ENCODE results near the gene CASZ1. TPM values are rescaled to one million over a fixed set of nuclear protein-coding genes. Genes with fewer than 3 reads are reported as not detected.

Gene CASZ1
- total RNA-seq, 1 experiment from 2014 or later, result 6.0 TPM

GRCh38 chr1:10671622-10672342, 124.7 kb downstream of the CASZ1 start:
- no peak for DNase-seq (ENCODE audit: low read depth)

DNA sequence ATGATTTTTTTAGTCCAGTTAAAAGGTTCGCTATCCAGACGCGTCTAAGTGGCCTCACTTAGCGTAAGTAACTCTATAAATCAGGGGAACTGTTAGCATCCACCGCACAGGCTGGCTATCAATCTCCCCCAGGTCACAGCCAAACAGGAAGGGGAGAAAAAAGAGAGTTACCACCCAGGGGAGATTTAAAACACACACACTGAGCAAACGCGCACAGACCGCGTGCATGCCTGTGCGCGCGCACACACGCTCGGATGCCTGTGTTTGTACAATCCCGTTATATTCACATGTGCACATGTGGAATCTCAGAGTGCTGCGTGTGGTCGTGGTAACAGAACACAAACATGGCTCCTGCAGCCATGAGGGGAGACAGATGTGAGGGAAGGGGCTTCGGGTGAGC, 125.4 kb downstream of the CASZ1 start:
- no peak for DNase-seq (ENCODE audit: low read depth)

DNA sequence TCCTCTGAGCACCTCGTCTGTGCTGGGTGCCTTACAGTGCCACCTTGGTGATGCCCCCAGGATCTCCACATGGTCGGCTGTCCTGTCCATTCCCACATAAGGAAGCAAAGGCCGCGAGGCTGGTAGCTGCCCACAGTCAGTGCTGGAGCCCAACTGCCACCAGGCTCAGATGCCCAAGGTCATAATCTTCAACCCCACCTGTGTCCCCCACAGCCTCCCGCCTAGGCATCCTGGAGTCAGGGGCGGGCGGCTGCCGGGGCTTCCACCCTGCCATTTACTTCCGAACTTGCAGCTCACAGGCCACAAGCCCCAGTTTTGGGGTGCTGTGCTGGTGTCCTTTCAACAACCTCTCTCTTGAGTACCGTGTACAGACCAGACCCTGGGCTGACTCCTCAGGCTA, 126.3 kb downstream of the CASZ1 start:
- no peak for DNase-seq (ENCODE audit: low read depth)

GRCh38 chr1:10669570-10669969, 126.9 kb downstream of the CASZ1 start:
- DNase-seq (ENCODE audit: low read depth), result no peak

DNA sequence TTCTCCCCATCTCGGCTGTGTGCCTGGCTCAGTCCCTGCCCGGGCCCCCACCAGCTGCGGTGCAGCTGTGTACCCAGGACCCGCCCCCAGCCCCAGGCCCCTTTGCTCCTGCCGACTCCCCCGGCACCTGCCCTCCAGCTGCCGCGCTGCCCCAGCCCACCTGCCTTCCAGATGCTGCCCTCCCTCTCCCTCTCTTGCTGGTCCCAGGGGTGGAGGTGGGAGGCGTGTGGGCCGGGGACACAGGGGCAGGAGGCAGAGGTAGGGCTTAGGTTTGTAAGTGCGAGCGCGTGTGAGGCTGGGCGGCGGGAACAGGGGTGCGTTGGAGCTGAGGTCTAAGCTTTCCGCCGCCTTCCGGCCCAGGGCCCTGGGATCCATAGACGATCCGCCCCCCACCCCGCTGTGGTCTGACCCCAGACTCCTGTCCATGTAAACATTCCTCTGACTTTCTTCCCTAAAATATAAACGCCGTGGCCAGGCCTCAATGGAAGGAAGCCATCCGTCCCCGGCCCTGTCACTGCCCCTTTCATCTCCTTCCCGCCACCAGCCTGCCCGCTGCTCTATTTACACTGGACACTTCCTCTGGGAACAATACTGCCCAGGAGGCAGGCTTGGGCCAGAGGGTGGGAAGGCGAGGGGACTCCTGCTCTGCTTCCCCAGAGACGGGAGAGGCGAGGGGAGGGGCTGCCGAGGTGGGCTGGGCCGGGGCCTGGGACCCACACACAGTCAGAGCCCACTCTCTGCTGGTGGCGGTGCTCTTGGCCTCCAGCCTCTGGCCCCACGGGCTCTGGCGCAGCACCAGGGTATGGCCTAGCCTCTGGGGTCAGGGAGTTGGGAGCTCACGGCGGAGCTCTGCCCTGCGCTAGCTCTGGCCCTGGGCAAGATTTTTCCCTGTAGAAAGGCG, 128.3 kb downstream of the CASZ1 start:
- DNase-seq (ENCODE audit: low read depth), result no peak

GRCh38 chr1:10665930-10666850, 130.3 kb downstream of the CASZ1 start:
- DNase-seq (ENCODE audit: low read depth), result no peak

- no peak for DNase-seq (ENCODE audit: low read depth)
Measured at GRCh38 chr1:10665226-10665625, 131.2 kb downstream of the CASZ1 start.

DNA sequence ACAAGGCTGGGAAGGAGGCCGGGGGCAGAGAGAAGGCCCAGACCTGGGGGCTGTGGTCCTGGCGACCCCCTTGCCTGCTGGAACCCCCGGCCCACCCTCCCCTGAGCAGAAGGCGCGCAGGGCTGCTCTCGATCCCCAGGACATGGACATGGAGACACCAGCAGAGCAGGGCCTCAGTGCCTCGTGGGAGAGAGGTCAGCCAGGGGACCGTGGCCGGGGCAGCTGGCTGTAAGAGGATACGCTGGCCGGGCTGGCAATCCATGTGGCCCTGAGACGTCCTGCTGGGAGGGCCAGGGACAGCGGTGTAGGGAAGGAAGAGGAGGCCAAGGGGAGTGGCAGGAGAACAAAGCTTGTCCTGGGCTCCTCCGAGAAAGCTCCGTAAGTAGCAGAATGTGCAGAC, 132.2 kb downstream of the CASZ1 start:
- DNase-seq (ENCODE audit: low read depth), result no peak

GRCh38 chr1:10663678-10664035, 132.8 kb downstream of the CASZ1 start:
- DNase-seq (ENCODE audit: low read depth), result no peak

- no peak for DNase-seq (ENCODE audit: low read depth)
Measured at GRCh38 chr1:10662824-10663677, 133.4 kb downstream of the CASZ1 start.

- DNase-seq (ENCODE audit: low read depth), result no peak
Measured at GRCh38 chr1:10662090-10662688, 134.3 kb downstream of the CASZ1 start.

GRCh38 chr1:10661453-10661852, 135.0 kb downstream of the CASZ1 start:
- DNase-seq (ENCODE audit: low read depth), result no peak

DNA sequence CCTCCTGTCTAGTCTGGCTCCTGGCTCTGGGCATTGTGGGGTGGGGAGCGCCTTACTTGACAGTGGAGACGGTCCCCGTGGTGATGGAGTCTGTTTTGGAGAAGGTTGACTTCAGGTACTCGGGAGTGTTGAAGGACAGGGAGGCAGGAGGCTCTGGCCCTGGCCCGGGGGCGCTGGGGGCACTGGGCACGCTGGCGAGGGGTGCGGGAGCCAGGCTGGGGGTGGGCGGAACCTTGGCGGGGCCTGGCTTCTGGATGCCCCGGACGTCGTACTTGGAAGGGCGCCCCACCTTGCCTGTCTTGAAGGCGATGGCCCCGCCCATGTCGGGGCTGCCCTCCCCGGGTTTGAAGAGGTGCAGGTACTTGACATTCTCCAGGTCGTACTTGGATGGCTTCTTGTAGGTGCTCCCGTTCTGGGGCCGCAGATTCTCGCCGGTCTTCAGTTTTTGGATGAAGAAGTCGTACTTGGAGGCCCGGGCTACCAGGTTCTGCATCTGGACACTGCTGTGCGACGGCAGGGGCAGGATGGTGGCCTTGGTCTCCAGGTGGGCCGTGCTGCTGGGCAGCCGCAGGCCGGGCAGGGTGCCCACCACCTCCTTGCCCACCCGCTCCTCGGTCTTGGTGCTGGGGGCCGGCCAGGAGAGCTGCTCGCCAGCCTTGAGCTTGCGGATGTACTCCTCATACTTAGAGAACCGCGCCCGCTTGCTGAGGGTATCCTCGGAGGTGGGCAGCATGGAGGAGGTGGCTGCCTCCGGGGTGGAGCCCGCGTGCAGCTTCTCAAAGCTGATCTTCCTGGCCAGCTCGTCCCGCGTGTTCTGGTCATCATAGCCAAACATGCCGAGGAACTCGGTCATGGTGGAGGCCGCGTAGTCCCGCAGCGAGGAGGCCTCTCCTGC, 136.6 kb downstream of the CASZ1 start:
- DNase-seq (ENCODE audit: low read depth), result no peak

- no peak for DNase-seq (ENCODE audit: low read depth)
Measured at GRCh38 chr1:10659218-10659617, 137.2 kb downstream of the CASZ1 start.

DNA sequence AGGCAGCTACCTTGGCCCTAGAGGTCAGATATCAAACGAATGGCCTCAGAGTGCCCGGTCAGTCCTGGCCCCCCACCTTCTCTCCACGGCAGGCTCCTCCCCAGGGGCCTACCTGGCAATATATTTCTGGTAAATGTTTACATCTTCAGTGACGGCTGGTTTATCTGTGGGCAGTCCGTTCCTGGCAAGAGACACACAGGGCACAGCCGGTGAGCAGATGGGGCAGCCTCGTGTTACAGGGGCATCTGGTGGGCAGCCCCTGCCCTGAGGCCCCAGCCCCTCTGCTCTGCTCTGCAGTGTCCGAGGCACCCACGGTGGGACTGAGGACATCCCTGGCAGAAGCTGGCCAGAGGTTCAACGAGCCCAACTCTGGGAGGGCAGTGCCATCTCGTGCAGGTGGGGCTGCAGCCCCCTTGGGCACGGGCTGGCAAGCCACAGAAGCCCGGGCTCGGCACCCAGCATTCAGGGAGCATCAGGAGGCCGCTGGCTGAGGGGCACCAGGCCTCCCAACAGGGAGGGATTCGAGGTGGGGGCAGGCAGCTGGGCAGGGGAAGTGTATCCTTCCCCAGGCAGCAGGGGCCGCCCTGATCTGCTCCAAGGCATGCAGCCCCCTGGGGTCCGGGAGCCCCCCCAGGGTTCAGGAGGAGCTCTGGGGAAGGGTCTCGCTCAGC, 137.9 kb downstream of the CASZ1 start:
- DNase-seq (ENCODE audit: low read depth), result no peak

DNA sequence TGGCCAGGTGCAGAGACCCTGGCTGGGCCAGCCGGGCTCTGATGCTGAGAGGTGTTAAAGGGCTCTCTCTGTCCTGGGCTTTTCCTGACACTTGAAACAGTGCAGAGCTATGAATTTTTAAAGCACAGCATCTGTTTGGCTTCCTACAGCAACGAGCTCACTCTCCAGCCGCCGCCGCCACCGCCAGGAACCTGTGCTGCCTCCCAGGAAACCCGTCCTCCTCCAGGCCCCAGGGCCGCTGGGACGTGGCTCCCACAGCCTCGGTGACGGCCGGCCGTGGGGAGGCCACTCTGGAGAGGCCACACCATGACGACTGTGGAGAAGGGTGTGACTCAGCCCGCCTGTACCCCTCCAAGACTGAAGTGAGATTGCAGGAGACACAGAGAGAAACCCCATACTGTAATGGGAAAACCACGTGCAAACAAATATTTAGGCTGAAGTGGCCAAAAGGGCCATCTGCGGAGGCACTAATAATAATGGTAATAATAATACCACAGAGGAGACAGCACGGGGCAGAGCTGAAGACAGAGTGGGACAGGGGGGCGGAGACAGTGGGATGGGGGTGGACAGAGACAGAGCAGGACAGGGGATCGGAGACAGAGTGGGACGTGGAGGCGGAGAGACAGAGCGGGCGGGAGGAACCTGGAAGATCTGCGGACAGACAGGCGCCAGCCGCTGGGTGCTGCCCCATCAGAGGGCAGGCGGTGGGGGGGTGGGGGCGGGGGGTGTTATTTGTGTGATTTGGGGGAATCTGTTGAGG, 139.2 kb downstream of the CASZ1 start:
- no peak for DNase-seq (ENCODE audit: low read depth)

DNA sequence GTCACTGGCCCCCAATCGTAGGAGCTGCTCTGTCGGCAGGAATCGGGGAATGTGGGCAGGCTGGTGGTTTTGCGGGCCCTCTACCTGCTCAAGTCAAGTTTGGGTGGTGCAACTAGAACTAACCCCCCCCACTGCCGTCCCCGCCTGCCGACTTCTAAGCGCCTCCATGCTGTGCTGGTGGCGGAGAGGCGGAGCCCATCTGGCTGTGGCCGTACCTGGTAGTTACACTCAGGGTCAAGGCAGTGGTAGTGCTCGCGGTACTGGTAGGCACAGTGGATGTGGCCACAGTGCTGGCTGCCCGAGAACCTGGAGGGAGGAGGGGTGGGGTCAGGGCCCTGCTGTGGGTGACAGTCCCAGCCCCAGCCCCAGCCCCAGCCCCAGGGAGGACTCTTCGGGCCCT, 140.0 kb downstream of the CASZ1 start:
- DNase-seq (ENCODE audit: low read depth), result no peak

DNA sequence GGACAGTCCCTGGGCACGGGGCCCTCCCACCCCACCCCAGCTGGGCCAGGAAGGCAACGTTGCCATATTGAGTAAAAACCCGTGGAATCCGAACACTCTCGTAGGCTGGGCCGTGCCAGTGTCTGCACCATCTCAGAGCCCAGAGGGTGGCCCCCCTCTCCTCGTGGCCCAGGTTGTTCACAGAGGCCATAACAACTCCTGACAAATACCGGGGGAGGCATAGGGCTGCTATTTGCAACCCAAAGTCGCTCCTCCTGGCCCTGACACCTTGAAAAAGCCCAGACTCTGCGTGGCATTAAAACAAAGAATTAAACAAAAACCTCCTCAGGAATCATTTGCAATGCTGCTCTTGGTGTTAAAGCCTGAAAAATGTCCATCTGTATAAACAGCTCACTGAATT, 141.4 kb downstream of the CASZ1 start:
- DNase-seq (ENCODE audit: low read depth), result no peak

Data from M059J (cell line).